Stromal cell of bone marrow (primary cell): ENCODE results near the gene ZNF169.
"Not testable (repeated sequence)": the region's sequence is repeated elsewhere in the genome, so short reads cannot be mapped to it uniquely, and the experiment has no call there.

ENCODE experiments used
- DNase-seq: peaks from one replicate; pipeline ENCODE4 v3.0.0-alpha.2; 2012; ENCODE audit warnings: low read depth

ZNF169 gene

DNA sequence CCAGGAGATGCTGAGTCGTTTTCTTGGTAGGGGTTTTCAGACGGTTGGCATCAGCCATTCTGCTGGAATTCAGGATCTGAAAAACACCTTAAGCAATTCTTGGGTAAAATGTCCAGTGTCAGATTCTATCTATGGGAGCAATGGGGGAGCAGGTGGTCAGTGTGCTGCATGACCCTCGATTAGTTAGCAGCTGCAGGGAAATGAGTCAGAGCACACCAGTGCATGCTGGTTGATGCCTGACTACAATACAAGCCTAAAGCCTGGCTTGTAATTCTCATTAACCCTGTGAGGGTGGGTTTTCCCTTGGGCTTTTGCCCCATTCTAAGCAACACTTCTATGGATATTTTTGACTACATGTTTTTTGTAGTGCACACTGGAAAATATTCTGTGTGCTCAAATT, 89.7 kb downstream of the ZNF169 start:
- DNase-seq, result not testable (repeated sequence)
